GM18870 (cell line): Measurements from ENCODE around the gene PCMTD2.

Experiments used
- ATAC-seq: cut with Tn5 transposase; IDR thresholded peaks from one replicate; pipeline ENCODE4 v1.9.1; 2021; ENCODE audit warnings: moderate library complexity; ENCODE audit not compliant: unreplicated experiment

Gene PCMTD2

DNA sequence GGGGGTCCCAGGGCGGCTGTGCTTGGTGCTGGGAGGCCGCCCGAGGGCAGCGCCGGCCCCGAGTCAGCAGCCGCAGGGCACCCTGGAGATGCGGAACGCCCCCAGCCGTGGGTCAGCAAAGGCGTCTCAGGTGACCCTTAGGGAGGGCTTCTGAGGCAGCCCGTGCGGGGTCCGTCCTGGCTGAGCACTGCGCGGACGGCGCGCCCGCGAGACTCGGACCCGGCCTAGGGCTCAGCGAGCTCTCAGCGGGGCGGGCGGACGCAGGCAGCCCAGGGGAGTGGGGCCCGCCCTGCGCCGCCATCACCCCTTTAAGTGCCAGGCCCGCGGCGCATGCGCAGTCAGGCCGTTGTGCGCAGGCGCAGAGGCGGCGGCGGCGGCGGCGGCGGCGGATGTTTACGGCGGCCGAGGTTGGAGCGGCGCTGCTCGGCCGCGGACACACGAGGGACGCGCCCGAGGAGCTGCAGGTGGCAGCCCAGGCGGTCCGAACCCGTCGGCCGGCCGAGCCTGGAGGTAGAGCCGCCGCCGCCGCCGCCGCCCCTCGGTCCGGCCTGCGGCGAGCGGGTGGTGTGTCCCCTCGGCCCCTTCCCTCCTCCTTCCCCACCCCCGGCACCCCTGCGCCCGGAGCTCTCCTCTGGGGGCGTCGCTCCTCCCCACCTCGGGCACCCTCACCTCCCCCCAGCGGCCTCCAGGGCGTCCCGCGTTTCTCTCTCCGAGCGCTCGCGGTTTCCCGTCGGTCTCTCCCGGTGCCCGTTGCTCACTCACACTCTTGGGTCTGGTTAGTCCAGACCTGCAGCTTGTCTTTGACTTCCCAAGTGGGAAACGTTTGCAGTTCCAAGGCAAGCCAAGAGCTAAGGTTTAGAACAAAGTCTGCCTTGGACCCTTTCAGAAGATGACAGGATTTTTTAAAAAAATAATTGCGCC, at the start of gene PCMTD2:
Gene PCMTD2, plus strand, starts transcription at position 388 of the 921 bp plus-strand sequence. CDS start 4,218 bp downstream, outside the sequence.
- no peak for ATAC-seq

DNA sequence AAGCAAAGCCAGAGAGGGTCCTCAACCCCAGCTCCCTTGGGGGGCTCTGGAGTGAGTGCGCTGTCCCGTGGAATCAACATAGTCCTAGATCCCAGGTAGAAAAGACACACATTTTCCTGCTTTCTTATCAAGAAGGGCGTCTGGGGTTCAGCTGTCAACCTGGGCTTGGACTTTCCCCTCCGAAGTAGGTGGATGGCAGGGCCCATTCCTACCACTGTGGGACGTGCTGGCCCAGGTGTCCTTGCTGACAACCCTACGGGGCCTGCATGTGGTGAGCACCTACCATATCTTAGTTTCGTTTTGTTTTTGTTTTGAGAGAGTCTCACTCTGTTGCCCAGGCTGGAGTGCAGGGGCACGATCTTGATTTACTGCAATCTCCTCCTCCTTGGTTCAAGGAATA, 48.9 kb upstream of the PCMTD2 start:
- no peak for ATAC-seq

DNA sequence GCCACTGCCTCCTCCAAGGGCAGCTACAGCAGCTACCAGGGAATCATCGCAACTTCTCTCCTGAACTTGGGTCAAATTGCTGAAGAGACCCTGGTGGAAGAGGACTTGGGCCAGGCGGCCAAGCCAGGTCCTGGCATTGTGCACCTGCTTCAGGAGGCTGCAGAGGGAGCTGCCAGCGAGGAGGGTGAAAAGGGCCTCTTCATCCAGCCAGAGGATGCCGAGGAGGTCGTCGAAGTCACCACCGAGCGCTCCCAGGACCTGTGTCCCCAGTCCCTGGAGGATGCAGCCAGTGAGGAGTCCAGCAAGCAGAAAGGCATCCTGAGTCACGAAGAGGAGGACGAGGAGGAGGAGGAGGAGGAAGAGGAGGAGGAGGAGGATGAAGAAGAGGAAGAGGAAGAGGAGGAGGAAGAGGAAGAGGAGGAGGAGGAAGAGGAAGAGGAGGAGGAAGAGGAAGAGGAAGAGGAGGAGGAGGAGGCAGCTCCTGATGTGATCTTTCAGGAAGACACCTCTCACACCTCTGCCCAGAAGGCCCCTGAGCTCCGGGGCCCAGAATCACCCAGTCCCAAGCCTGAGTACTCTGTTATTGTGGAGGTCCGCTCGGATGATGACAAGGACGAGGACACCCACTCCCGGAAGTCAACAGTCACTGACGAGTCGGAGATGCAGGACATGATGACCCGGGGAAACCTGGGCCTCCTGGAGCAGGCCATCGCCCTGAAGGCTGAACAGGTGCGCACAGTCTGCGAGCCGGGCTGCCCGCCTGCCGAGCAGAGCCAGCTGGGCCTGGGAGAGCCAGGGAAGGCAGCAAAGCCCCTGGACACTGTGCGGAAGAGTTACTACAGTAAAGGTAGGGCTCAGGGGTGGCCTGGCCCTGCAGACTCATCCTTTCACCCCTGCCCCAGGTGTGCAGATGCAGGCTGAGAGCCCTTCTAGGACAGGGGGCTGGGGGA, 47.6 kb upstream of the PCMTD2 start:
- ATAC-seq, result no peak

DNA sequence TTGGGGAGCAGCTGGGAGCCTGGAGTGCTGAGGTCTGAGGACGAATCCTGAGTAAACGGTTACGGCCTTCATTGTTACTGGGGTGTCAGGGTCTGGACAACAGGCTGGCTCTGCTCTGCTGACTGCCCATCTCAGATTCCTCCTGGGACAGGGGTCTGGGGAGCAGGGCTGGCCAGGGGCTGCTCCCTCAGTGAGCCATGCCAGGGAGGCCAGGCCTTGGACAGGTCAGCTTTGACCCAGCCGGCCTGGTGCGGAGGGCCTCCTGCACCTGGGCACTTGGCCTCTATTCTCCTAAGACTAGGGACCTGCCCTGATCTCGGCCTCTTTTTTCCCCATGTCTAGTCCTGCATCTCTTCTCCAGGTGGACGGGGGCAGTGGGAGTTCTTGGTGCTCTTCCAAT, 46.4 kb upstream of the PCMTD2 start:
- no peak for ATAC-seq

DNA sequence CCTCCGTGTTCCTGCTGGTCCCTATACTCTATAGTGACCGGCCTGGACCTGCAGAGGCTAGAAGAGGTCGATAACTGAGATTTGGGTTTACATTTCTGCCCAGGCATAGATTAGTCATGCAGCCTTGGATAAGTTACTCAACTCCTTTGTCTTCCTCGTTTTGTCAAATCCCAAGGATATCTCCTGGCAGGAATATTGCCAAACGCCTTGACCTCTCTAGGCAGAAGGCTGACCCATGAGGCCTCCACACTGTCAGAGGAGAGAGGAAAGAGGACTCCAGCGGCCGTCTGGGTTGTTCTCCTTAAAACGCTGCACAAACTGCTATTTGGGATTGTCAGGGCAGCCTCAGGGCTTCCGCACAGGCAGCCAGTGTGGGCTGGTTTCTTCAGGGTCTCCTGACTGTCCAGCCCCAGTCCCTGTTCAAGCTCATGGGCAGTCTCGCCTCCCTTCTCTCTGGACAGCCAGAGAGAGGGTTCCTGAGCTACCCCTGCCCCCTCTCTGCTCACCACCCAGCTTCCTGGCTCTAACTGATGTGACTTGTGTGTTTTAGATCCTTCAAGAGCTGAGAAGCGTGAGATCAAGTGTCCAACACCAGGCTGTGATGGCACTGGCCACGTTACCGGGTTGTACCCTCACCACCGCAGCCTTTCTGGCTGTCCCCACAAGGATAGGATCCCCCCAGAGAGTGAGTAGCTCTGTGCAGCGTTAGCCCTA, 44.7 kb upstream of the PCMTD2 start:
- no peak for ATAC-seq

DNA sequence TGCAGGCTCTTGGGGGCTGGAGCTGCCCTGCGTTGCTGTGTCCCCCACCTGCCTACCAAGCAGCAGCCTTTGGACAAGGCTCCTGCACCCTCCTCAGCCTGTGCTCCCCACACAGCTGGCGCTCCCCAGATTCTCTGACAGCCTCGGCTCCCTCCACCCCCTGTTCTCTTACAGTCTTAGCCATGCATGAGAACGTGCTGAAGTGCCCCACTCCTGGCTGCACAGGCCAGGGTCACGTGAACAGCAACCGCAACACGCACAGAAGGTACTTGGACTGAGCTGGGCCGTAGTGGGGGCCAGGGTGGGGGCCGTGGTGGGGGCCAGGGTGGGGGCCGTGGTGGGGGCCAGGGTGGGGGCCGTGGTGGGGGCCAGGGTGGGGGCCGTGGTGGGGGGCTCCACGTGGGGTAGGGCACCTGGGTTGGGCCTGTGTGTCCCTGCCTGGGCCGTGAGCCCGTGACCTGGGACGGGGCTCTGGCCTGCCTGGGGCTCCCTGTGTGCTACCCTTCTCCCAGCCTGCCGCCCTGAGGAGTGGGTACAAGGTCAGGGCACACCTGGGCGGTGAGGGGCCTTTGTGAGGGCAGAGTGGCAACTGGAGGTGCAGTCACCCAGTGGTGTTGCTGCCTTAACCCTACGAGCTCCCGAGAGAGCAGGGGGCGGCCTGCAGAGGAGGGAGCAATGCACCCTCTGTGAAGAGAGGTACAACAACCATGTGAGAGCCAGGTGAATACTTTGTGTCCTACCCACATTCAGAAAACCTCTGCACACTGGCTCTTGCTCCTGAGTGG, 43.5 kb upstream of the PCMTD2 start:
- ATAC-seq, result no peak

DNA sequence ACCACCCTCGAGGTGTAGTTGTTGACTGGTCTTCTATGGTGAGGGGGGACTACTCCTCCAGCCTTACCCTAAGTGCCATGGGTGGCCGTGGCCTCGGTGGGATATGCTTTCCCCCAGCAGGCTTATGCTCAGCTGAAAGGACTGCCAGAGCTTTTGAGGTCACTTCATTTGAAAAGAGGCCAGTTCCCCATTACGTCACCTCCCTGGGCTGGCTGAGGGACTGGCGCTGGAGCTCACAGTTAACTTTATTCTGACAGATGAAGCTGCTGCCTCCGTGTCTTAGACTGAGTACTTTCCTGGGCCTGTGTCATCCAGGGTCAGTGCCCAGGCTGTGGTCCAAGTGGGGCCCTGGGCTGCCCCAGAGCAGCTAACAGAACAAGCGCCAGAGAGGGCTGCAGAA, 42.8 kb upstream of the PCMTD2 start:
- no peak for ATAC-seq

DNA sequence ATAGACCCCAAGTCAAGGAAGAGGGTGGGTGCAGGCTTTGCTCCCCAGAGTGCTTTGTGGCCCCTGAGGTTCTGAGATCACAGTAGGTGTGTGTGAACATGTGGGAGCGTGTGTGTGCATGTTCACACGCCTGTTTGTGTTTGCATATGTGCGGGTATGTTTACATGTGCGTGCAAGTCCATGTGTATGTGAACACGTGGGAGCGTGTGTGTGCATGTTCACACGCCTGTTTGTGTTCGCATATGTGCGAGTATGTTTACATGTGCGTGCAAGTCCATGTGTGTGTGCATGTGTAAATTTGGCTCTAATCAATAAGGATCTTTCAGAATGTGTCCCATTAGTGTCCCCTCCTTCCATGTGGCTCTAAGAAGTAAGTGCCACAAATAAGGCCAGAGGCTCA, 41.4 kb upstream of the PCMTD2 start:
- ATAC-seq, result no peak

DNA sequence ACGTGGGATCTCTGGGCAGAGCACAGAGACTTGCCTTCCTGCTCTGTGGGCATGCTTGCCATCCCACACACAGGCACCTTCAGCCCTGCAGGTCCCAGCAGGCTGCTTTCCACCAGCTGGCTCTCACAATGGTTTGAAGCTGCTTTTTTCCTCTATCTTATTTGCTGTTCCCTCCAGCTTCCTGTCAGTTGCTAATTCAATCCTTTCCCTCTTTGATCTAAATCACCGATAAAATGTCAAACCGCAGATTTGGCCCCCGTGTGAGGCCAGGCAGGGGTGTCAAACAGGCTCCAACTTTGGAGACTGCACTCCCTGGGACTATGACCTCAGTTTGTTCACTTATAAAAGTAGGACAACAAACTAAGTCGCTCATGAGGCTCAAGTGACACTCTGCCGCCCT, 40.6 kb upstream of the PCMTD2 start:
- no peak for ATAC-seq

DNA sequence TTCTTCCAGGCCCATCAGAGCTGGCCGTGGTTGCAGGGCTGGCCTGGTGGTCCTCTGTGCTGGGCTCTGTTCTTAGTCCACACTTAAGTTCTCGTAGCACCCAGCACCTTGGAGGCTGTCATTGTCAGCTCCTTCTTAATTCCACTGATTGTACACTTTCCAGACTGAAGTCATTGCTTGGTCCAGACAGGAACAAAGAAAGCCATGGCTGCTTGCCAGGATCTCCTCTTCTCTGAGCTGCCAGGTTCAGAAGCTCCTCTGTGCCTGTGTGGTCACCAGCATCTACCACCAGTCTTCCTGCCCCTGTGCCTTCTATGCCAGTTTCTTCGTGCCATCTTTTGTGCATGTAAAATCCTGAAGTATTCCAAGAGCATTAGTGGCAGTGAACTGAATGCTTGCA, 39.5 kb upstream of the PCMTD2 start:
- no peak for ATAC-seq

DNA sequence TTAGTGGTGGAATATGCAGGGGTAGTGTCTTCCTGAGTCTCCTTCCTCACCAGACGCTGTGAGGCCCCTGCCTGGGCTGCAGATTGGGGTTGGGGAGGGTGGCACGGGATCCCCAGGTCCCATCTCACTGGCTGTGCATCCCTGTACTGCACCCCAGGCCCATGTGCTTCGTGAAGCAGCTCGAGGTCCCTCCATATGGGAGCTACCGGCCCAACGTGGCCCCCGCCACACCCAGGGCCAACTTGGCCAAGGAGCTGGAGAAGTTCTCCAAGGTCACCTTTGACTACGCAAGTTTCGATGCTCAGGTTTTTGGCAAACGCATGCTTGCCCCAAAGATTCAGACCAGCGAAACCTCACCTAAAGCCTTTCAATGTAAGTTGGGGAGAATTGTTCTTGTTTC, 38.6 kb upstream of the PCMTD2 start:
- ATAC-seq, result no peak

DNA sequence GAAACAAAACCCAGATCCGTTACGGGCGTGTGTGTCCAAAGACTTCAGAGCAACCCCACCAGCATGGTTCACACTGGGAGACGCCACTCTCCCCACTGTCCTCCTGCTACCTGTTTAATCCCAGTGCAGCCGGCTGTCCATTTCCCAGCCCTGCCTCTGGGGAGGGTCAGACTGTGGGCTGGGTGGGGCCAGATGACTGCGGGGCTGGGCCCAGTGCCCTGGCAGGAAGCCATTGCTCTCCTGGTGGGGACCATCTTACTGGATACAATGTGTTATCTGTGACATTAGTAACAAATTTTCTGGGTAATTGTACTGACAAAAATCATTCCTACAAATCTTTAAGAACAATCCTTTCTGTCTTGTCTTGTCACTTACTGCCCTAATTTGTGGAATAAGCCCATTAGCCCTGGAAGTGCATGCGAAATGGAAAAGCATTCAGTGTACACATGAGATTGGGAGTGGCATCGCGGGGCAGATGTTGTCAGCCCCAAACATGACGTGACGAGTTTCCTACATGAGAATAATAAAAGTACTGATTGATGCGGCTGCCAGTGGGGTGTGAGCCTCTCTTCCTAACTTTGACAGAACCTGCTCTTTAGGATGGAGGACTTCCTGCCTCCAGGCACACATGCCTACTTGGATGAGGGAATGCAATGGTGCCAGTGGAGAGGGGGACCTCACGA, 37.9 kb upstream of the PCMTD2 start:
- no peak for ATAC-seq

DNA sequence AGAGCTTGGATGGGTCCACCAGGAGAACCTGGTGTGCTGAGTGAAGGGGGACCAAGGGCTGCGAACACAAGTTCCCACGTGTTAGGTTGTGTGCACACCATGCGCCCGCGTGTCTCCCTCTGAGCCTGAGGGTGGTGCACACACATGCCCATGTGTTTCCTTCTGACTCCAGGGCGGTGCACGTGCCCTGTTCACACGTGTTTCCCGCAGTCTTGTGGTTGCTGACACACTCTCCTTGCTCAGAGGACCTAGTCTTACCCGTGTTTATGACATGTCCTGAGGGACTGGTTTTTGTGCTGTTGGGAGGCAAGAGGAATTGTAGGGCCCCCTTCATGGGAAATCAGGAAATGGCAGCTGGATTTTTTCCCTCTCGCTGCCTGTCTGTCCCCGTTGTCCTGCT, 36.3 kb upstream of the PCMTD2 start:
- no peak for ATAC-seq

DNA sequence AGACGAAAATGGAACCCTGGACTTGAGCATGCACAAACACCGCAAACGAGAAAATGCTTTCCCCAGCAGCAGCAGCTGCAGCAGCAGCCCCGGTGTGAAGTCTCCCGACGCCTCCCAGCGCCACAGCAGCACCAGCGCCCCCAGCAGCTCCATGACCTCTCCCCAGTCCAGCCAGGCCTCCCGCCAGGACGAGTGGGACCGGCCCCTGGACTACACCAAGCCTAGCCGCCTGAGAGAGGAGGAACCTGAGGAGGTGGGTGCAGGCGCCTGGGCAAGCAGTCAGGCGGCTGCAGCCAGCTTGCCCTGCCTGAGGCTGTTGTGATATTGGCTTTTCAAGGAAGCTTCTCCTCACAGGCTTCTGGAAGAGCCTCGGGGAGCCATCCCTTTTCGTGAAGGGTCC, 35.8 kb upstream of the PCMTD2 start:
- ATAC-seq, result no peak

DNA sequence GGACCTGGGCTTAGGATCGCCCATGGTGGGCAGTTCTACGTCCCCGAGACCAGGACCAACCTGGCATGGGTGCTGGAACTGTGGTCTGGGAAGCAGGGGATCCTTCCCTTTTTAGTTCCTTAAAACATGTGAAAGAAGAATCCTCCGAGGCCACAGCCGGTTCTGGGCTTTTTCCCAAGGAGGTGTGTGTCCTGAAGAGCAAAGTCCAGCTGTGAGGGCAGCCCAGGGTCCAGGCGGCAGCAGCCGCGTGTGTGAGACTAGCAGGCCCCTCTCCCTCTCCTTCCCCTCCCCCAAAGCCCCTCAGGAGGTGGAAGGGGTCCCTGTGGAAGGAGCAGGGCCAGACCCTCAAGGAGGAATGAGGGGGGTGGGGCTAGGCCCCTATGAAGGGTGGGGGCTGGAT, 35.1 kb upstream of the PCMTD2 start:
- ATAC-seq, result no peak

DNA sequence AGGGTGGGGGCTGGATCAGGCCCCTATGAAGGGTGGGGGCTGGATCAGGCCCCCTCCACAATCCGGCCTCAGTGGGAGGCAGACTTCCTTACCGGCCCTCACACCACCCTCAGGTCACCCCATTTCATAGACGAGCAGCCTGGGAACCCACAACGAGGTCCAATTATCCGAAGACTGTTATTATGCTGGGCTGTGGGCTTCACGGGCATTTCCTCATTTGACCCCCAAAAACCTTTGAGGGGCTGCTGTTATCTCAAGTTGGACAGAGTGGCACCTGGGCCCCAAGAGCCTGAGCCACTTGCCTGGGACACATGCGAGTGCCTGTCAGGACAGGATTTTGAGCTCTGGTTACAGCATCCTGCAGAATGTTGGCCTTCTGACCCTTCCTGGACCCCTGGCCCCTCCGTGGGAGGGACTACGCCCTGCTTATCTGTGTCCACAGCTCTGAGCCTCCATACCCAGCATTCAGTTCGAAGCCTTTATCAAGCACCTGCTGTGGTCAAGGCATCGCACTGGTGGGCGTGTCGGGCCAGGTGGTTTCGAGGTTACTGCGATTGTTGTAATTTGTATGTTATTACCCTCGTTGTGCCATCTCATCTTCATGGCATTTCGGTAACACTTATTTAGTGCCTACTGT, 34.5 kb upstream of the PCMTD2 start:
- ATAC-seq, result no peak

DNA sequence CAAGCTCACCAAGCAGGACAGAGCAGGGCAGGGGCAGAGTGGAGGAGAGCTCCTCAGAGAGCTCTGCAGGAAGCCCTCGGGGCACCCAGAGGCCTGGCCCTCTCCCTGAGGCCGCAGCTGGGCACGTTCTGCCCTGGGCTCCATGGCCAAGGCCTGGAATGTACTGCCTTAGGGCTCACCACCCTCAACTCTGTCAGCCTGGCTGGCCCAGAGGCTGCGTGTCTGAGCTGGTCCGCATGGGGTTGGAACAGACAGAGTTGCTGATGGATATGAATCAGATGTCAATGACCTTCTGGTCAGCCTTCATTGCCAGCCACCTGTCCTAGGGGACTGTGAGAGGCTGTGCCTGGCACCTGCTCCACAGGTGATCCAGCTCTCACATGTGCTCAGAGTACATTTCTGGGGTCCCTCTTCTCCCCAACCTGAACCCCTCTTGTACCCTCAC, 33.2 kb upstream of the PCMTD2 start:
- ATAC-seq, result no peak

DNA sequence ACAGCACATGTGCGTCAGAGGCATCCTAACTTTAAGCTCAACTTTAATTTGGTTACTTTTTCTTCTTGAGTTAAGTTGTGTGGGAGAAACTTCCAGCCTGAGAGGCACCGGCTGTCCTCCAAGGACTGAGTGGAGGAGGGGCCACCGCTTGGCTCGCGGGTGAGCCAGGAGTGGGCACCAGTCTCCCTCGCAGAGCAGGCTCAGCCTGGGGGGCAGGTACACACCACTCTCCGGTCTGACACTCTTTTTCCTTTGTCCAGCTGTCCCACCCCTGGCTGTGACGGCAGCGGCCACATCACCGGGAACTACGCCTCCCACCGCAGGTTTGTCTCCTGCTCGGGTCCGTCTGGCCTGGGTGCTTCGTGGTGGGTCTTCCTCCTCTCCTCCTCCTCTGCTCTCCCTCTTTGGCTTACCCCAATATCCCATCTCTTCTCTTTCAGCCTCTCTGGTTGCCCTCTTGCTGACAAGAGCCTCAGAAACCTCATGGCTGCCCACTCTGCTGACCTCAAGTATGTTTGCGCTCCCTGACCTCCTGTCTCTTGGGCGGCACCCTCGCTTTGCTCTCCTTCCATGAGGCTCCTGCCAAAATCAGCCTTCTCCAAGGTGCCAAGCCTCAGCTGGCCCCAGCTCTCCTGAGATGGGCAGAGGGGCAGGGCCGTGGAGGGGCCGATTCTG, 32.6 kb upstream of the PCMTD2 start:
- no peak for ATAC-seq
